GM19463 (cell line): ENCODE data around the gene TFG.
A peak's percentile ranks its signal among the peaks of the same experiment; 100 is the strongest.
"Not testable (repeated sequence)": the region's sequence is repeated elsewhere in the genome, so short reads cannot be mapped to it uniquely, and the experiment has no call there.

Experiments used
- ATAC-seq: cut with Tn5 transposase; IDR thresholded peaks from one replicate; pipeline ENCODE4 v1.9.1; 2021; ENCODE audit warnings: mild to moderate bottlenecking, moderate library complexity; ENCODE audit not compliant: unreplicated experiment

The TFG gene

GRCh38 chr3:100708989-100709841 lies at the start of gene TFG:
Gene TFG (plus strand): TSS chr3:100709494. CDS start chr3:100713686, 4,192 bp downstream.
- ATAC-seq = peak; percentile 90

GRCh38 chr3:100661294-100661693 lies 48.0 kb upstream of the TFG start:
- not testable (repeated sequence) for ATAC-seq

- ATAC-seq = no peak
Measured at GRCh38 chr3:100662113-100662823, 47.0 kb upstream of the TFG start.

GRCh38 chr3:100665230-100665629 lies 44.1 kb upstream of the TFG start:
- ATAC-seq = no peak

GRCh38 chr3:100666699-100667098 lies 42.6 kb upstream of the TFG start:
- ATAC-seq = not testable (repeated sequence)

GRCh38 chr3:100667316-100667715 lies 42.0 kb upstream of the TFG start:
- not testable (repeated sequence) for ATAC-seq

GRCh38 chr3:100670995-100671394 lies 38.3 kb upstream of the TFG start:
- not testable (repeated sequence) for ATAC-seq

- ATAC-seq = no peak
Measured at GRCh38 chr3:100681496-100681895, 27.8 kb upstream of the TFG start.

GRCh38 chr3:100682056-100682853 lies 27.0 kb upstream of the TFG start:
- no peak for ATAC-seq

- ATAC-seq = no peak
Measured at GRCh38 chr3:100682854-100683760, 26.2 kb upstream of the TFG start.

GRCh38 chr3:100693225-100693624 lies 16.1 kb upstream of the TFG start:
- ATAC-seq = no peak

- no peak for ATAC-seq
Measured at GRCh38 chr3:100695696-100696095, 13.6 kb upstream of the TFG start.

- no peak for ATAC-seq
Measured at GRCh38 chr3:100696161-100696560, 13.1 kb upstream of the TFG start.

- no peak for ATAC-seq
Measured at GRCh38 chr3:100697172-100697571, 12.1 kb upstream of the TFG start.

GRCh38 chr3:100697723-100698285 lies 11.5 kb upstream of the TFG start:
- ATAC-seq = no peak

- no peak for ATAC-seq
Measured at GRCh38 chr3:100698736-100699135, 10.6 kb upstream of the TFG start.

- no peak for ATAC-seq
Measured at GRCh38 chr3:100700708-100701107, 8.6 kb upstream of the TFG start.

GRCh38 chr3:100702082-100702979 lies 7.0 kb upstream of the TFG start:
- no peak for ATAC-seq

- ATAC-seq = no peak
Measured at GRCh38 chr3:100702980-100703345, 6.3 kb upstream of the TFG start.
